GM18498 (cell line): ENCODE data around the gene ASCL2.

Experiments
- ATAC-seq: cut with Tn5 transposase; IDR thresholded peaks from one replicate; pipeline ENCODE4 v1.9.1; 2021; ENCODE audit warnings: mild to moderate bottlenecking, moderate library complexity; ENCODE audit not compliant: unreplicated experiment

ASCL2 gene

DNA sequence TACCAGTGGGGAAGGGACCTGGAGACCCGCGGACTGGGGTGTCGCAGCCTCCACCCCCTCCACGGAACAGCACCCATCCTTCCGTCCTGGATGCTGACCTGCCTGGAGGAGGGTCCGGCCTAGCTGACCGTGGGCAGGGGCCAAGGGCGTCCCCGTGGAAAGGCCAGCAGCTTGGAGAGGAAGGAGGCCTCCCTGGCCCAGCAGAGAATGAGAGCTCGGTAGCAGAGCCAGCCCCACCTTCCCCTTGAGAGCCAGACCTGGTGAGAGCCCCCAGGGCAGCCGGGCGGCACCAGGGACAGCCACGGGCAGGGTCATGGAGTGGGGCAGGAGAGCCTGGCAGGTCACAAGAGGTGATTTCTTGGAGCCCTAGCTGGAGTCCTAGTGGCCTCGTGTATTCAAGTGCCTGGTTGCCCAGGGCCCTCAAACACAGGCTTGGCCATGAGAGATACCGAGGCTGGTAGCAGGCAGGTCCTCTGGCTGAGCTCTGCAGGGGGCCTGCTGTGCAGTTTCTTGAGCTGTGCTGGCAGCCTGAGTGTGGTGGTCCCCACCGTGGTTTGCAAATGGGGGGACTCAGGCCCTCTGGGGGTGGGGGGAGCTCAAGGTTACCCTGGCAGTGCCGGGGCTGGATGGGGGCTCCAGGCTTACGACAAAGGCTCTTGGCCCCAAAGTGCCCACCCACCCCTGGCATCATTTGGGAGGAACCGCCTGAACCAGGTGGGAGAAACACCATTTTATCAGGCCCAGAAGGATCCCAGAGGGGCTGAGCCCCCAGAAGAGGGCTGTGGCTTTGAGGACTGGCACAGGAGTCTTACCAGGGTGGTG is 39.1 kb upstream of the ASCL2 start:
- no peak for ATAC-seq

DNA sequence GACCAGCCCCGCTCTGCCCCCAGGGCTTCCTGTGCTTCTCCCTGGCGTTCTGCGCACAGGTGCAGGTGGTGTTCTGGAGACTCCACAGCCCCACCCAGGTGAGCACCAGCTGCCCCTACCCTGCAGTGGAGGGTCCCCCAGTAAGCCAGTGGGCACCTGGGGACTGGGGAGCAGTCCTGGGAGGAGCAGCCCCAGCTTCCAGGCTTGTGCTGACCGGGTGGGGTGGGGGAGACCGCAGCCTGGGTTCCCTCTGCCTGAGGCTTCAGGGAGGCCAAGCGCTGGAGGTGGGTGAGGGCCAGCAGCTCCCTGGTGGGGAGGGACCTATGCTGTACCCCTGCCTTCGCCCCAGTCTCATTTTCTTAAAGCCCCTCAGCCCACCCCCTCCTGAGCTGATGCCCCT is 38.3 kb upstream of the ASCL2 start:
- ATAC-seq: no peak

DNA sequence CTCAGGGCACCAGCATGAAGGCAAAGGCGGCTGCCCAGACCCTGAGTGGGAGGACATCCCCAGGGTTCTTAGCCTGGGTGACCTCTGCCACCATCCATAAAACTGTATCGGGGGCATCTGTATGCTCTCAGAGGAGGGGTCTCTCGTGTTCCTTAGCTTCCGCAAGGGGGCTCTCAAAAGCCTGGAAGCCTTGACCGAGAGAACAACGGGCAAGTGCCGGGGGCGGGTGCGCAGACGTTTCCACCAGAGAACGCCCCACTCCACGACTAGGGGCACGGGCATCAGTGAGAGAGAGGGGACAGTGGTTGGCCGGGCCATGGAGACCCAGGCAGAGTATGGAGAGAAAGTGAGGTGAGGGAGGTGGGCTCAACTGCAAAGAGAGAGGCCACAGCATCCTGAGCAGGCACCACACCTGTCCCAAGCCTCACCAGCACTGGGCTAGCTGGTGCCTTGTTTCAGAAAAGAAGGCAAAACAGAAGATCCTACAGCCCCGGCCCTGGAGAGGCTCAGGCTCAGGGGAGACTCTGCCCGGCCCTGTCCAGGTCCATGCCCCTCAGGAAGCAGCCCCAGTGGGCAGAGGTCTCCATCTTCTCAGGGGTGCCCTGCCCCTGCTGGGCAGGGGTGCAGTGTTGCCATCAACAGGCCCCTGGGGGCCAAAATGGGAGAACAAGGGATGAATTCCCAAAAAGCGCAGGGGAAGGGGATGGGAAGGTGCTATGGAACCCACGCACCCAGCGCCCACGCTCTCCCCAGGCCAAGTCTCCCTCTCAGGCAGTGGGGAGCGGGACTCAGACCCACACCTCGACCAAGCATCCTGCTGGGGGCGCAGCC is 37.3 kb upstream of the ASCL2 start:
- ATAC-seq: no peak

DNA sequence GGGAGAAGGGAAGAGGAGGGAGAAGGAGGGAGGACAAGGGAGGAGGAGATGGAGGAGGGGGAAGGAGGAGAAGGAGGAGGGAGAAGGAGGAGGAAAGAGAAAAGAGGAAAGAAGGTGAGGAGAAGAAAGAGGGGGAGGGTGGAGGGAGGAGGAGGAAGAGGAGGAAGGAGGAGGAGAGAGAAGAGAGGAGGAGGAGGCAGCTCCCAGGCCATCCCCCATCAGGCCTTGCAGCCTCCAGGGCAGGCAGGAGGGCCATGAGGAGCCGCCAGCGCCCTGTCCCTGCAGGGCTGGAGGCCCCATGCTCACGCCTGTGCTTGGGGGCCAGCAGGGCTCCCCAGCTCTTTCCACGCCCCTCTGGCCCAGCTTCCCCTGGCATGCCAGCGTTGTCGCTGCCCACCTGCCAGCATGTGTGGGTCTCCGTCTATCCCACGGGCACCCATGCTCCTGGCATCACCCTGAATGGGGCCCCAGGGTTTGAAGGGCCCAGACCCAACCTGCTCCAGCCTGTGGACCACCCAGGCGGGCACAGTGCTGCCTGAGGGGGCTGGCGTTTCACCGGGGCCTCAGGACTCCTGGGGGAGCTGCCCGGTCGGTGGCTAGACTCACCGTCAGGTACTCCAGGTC is 36.6 kb upstream of the ASCL2 start:
- no peak for ATAC-seq

DNA sequence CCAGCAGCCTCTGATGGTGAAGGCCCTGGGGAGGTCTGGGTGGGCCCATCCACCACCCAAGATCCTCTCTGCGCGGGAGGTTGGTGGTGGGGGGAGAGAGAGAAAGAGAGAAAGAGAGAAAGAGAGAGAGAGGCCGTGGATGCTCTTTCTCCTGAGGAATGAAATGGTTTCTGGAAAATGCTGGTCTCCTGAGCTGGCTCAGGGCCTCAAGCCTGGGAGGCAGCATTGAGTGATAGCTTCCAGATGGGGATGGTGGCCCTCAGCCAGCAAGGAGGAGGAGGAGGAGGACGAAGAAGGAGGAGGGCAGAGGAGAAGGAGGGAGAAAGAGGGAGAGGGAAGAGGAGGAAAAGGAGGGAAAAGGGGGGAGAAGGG is 36.0 kb upstream of the ASCL2 start:
- no peak for ATAC-seq

DNA sequence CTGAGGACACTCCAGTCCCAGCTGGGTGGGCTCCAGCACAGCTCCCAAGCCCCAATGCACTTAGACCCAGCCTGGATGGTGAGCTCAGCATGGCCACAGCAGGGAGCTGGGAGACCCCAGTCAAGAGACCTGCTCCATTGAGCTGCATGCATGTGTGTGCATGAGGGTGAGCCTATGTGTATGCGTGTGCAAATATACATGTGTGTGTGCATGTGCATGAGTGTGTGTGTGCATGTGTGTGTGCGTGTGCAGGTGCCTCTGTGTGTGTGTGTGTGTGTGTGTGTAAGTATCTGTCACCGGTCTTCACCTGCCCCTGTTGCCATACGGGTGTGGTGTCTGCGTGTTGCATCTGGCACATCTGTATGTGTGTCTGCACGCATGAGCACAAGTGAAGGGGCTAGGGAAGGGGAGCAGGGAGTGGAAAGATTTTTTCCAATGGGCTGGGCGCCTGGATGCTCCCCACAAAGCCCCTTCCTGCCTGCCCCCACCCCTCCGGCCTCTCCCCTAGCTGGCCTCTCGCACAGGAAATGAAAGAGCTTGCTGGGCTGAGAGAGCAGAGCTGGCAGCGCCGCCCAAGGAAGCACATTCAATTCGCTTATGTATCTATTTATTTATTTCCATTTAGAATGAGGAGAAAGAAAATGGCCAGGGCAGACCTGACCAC is 35.5 kb upstream of the ASCL2 start:
- no peak for ATAC-seq

DNA sequence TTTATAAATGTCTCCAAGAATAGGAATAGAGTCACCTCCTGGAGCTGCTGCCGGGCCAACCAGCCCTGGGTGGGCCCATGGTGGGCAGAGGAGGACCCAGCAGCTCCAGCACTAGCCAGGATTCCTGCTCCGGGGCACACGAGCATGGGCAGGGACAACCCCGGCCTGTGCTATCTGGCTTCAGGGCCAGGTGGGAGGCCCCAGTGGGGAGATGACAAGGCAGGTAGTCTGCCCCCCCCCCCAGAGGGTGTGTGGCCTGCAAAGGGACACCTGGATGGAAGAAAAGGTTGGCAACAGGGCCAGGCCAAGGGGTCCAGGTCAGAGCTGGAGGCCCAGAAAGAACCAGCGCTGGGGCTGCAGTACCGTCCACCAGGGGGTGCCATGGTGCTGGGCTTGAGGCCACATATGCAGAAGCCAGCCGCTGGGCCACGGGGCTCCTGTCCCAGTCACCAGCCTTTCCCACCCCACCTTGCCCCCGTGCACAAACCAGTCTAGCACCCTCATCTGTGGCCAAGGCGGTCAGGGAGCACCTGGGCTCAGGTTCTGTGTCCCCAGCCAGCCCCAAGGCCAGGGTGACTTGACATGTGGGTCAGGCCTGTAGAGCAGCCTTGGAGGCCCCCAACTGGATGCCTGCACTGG is 34.9 kb upstream of the ASCL2 start:
- no peak for ATAC-seq

DNA sequence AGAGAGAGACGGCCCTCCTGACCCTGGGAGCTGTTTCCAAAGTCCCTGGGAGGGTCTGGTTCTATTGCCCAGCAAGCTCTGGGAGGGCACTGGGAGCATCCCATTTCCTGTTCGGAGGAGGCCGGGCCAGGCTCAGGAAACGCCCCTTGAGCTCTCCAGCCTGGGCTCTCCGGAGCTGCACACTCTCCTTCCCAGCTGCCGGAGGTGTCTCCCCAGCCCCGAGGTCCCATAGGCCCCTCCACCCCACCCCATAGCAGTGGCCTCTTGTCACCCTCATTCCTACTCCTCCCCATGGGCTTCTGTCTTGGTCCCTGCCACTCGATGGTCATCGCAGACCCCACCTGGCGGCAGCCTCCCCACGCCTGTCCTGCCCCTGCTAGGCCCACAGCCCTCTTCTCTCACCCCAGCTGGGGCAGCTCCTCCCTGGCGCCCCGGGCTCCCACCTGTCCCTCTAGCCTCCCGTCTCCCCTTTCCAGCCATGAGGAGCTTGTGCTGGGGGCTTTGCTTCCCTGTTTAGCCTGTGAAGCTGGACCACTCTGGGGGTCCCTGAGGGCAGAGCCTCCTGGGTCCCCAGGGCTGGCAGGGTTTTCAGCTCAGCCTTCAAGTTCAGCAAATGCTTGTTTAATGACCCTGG is 34.2 kb upstream of the ASCL2 start:
- ATAC-seq: no peak

DNA sequence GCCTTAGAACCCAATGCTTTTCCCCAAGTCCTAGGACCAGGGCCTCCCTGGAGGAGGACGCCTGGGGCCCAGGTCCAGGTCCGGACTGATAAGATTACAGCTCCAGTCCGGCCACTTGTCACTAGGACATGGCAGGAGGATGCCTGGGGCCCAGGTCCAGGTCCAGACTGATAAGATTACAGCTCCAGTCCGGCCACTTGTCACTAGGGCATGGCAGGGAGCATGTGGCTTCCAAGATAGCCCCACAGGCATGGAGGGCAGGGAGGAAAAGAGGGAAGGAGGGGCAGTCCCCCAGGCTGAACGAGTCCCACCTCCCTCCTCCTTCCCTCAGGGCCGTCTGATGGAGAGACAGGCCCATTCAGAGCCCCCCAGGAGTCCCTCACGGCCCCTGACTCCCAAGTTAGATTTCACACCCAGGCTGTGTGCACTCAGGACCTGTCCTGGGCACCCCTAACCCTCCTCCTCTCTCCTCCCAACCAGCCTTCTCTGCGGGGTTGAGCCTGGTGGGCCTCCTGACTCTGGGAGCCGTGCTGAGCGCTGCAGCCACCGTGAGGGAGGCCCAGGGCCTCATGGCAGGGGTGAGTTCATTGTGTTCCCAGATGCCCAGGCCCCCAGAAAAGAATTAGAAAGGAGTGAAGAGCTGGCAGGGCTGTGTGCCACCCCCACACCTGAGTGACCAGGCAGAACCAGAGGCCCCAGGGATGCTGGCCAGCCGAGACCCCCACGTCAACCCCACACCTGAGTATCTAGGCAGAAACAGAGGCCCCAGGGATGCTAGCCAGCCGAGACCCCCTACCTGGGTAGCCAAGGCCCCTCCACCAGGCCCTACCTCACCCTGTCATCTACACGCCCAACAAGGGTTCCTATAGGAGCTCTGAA is 33.5 kb upstream of the ASCL2 start:
- ATAC-seq: no peak

DNA sequence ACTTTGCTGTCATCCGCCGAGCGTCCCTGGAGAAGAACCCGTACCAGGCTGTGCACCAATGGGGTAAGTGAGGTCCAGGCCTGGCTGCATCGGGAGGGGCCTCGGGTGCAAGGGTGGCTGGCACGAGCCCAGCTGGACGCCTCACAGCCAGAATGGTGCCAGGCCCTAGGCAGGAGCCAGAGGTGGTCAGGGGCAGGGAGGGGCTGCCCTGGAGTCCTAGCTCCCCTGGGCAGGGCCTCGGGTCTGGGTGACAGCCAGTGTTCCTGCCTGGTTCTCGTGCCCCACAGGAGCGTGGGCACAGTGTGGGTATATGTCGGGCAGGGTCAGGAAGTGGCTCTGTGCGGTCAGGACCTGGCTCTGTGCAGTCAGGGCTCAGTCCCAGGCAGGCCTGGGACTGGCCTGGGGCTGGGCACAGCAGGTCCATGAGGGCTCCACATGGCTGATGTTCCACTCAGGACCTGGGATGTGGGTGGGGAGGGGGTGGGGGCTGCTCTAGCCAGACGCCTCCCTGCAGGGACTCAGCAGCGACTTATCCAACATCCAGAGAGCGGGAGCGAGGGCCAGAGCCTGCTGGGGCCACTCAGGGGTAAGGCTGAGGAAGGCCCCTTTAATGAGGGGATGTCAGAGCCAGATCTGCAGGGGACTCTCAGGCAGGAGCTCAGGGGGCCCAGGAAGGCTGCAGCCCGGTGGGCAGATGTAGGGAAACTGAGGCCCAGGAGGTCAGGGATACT is 32.7 kb upstream of the ASCL2 start:
- no peak for ATAC-seq

DNA sequence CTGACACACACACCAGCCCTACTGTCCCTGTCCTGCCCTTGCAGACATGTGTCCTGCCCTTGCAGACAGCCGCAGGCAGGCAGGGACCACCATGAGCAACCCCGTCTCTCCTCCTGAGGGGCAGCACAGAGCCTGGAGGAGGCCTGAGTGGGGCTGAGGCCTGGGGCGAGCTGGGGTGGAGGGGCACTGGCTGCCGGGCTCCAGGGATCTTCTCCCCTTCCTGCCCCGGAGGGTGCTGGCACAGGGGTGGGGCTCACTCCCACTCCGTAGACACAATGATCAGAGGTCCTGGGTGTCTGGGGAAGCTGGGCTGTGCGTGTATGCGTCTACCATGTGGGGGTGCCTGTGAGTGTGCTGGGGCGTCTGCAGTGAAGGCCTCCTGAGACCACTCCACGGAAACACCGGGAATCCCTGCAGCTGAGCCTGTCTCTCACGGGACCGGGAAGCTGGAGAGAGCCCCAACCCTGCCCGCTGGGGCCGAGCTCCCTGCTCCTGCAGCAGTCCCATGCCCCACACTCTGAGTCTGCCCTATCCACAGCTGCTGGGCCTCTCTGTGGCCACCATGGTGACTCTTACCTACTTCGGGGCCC is 32.0 kb upstream of the ASCL2 start:
- peak; percentile 3 for ATAC-seq

DNA sequence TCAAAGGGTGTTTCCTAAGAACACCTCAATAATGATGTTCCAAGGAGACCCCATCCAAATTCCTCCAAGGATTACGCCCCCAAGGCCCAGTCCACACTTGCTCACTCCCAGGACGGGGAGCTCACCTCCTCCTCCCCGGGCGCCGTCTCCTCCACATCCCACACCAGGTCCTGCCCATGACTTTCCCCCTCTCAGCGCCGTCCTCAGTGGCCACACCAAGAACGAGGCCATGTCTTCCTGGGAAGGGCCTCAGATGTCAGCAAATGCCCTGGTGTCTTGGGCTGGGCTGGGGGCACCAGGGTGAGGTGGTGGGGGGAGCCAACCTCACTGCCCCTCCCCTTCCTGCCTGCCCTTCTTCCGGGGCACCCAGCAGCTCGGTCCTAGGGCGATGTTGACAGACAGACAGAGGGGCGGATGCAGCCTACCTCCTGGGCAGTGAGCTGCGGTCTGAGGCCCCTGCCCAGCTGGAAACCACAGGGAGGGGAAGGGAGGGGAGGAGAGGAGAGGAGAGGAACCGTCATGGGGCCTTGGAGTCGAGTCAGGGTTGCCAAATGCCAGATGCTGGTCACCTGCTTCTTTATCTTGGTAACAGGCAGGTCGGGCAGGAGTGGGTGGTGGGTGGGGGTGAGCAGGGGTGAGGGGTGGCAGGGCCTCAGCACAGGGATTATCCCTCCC is 31.4 kb upstream of the ASCL2 start, which contains the start of the genes C11orf21 and TSPAN32:
TSS of gene C11orf21 (minus strand) at position 288 of the 675 bp plus-strand sequence. CDS start at position 178, 110 bp downstream.
TSS of gene TSPAN32 (plus strand) at position 383 of the 675 bp plus-strand sequence. CDS start at position 520, 137 bp downstream.
- peak; percentile 75 for ATAC-seq

DNA sequence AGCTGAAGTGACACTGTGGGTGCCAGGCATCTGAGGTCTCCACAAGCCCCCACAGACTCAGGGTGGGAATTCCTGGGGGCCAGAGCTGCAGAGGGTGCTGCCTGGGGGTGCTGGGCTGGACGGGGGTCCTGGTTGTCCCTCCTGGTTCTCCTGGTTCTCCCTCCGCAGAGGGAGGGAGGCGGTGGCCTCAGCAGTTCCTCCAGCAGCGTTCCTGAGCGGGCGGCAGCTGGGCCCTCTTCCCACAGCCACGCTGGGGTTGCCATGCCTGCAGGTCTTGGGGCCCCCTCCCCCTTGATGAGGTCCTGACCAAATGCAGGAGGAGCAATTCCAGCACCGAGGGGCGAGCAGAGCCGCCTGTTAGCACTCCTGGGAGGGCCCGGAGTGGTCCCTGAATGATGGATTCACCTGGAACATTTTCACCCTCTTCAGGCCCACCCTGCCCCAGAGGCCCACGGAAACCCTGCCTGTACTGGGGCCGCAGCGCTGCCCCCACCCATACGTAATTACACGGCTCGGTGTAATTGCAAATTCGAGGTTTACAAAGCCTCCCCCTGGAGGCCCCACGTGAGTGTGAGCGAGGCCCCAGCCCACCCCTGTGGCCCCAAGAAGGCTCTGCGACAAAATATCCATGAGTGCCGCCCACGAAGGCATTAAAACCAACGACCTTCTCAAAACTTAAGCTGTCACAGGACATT is 30.7 kb upstream of the ASCL2 start:
- no peak for ATAC-seq

DNA sequence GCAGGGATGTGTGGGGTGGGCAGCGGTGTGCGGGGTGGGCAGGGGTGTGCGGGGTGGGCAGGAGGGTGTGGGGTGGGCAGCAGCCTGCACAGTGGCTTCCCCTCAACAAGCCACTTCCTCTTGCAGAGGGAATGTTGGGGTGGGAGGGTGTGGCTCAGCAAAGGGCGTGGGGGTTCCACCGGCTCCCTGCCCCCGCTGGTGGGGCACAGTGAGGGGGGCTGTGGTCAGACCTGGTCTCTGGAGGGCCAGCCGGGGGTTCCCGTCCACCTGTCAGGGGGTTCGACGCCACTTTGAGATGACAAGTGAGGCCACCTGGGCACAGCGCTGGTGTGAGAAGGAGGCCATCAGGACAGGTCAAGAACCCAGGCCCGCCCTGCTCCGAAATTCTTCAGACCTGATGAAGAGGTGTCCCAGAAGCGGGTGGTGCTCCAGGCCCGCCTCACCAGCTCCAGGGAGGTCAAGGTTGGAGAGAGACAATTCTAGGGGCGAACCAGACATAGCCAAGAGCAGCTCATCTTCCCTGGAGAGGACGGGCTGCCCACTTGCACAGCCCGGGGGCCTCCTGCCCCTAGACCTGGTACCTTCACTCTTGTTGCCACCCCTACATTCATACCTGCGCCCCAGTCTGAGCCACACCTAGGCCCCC is 30.0 kb upstream of the ASCL2 start:
- ATAC-seq: no peak

DNA sequence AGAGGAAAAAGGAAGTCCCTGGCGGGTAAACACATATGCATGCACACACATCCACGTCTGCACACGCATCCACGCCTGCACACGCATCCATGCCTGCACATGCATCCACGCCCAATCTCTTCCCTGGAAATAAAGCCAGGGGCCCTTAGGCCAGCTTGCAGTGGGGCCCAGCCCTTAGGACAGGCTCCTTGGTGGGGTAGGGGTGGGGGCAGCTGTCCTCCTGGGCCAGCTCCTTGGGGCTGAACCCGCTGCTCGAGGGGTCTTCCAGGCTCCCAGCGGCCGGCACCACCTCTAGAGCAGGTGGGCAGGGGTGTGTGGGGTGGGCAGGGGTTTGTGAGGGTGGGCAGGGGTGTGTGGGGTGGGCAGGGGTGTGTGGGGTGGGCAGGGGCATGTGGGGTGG is 29.4 kb upstream of the ASCL2 start:
- no peak for ATAC-seq
